T-cell (primary cell): ENCODE measurements around the gene MAPK8. TPM values are rescaled to one million over a fixed set of nuclear protein-coding genes. Genes with fewer than 3 reads are reported as not detected.

ENCODE experiments used
- ATAC-seq, 4 experiments: fragments of 200-7000 bp in 3 of 4; fragments of 150-1000 bp in 1 of 4; cut with Tn5 transposase; replicated peaks in 1 of 4; 1 replicate in 3 of 4; 2 replicates in 1 of 4; pipeline ENCODE4 v1.10.0; 2021; ENCODE audit warnings: moderate library complexity in 3 of 4, mild to moderate bottlenecking in 2 of 4, moderate number of reproducible peaks in 1 of 4
- CTCF ChIA-PET, 2 donors: fragments of 300-600 bp; sonication (Branson Sonifier 250); formaldehyde crosslinking; loops; one replicate each; lab custom pipeline; 2022; ENCODE audit warnings: antibody characterized with exemption in 2 of 2; lab: Charles Lee
- POLR2A ChIA-PET, 2 donors: fragments of 300-600 bp; sonication (Branson Sonifier 250); formaldehyde crosslinking; loops; one replicate each; lab custom pipeline; 2022; ENCODE audit warnings: antibody characterized with exemption in 2 of 2; lab: Charles Lee
- DNase-seq, 35 experiments: peaks; one replicate each; pipeline versions ENCODE4 v3.0.0 to v3.0.0-alpha.2; 2013 to 2023
- H3K27ac ChIP-seq: one replicate; pipeline ENCODE4 v1.5.1; 2013; ENCODE audit warnings: low read length
- H3K27me3 ChIP-seq, 2 experiments: replicated peaks in 1 of 2; 1 replicate in 1 of 2; 2 replicates in 1 of 2; pipeline versions ENCODE4 v1.6.1 to v1.7.0; 2013; ENCODE audit warnings: low read length in 1 of 2, mixed read lengths in 1 of 2; ENCODE audit not compliant: control insufficient read depth in 2 of 2, insufficient read depth in 2 of 2; ENCODE audit errors: extremely low read depth in 1 of 2
- H3K36me3 ChIP-seq, 2 donors: 1 replicate in 1 of 2; 2 replicates in 1 of 2; pipeline versions ENCODE4 v1.6.1 to v1.7.0; 2013; ENCODE audit warnings: low read length in 1 of 2; ENCODE audit not compliant: control insufficient read depth in 2 of 2, insufficient read depth in 1 of 2; ENCODE audit errors: extremely low read depth in 1 of 2
- H3K4me1 ChIP-seq, 2 experiments: 1 replicate in 1 of 2; 2 replicates in 1 of 2; pipeline versions ENCODE4 v1.6.1 to v1.7.0; 2013; ENCODE audit warnings: low read length in 2 of 2, mixed read lengths in 1 of 2; ENCODE audit not compliant: insufficient read depth in 2 of 2, control insufficient read depth in 1 of 2; ENCODE audit errors: extremely low read depth in 1 of 2
- H3K4me3 ChIP-seq, 2 donors: 1 replicate in 1 of 2; 2 replicates in 1 of 2; pipeline versions ENCODE4 v1.5.1 to v1.7.0; 2013; ENCODE audit warnings: mild to moderate bottlenecking in 2 of 2, low read length in 1 of 2, moderate library complexity in 1 of 2; ENCODE audit not compliant: control insufficient read depth in 1 of 2; ENCODE audit errors: extremely low read depth in 1 of 2
- H3K9me3 ChIP-seq: 2 replicates; pipeline ENCODE4 v1.7.0; 2013
- H3K27ac Mint-ChIP-seq, 2 donors: one replicate each; pipeline ENCODE4 v1.8.0; 2020 to 2021; ENCODE audit warnings: mild to moderate bottlenecking in 2 of 2, mixed read lengths in 2 of 2
- H3K27me3 Mint-ChIP-seq, 2 donors: one replicate each; pipeline ENCODE4 v1.8.0; 2021 to 2022; ENCODE audit warnings: mixed read lengths in 2 of 2
- H3K36me3 Mint-ChIP-seq: one replicate; pipeline ENCODE4 v1.8.0; 2021; ENCODE audit warnings: mixed read lengths
- H3K4me1 Mint-ChIP-seq, 3 donors: one replicate each; pipeline ENCODE4 v1.8.0; 2020 to 2022; ENCODE audit warnings: mixed read lengths in 3 of 3, mild to moderate bottlenecking in 1 of 3
- H3K4me3 Mint-ChIP-seq, 3 donors: one replicate each; pipeline ENCODE4 v1.8.0; 2020 to 2022; ENCODE audit warnings: mild to moderate bottlenecking in 3 of 3, mixed read lengths in 3 of 3, moderate library complexity in 3 of 3
- H3K9me3 Mint-ChIP-seq, 3 donors: one replicate each; pipeline ENCODE4 v1.8.0; 2020 to 2022; ENCODE audit warnings: mixed read lengths in 3 of 3
- WGBS: methylation state at CpG from one replicate; pipeline ENCODE4 v1.1.5; 2013; ENCODE audit warnings: missing lambda C conversion rate; ENCODE audit not compliant: insufficient coverage; 5-methylcytosine and 5-hydroxymethylcytosine counted together
- total RNA-seq, 35 experiments: library from RNA in 6 of 35; stranded (reverse) in 6 of 35; fragments of 120-200 nt in 1 of 35; gene quantifications; one replicate each; pipeline versions ENCODE4 v1.2.1 to v1.2.4 and lab custom pipeline; 2013 to 2026

The MAPK8 gene
- total RNA-seq (10 to 100 TPM; 35.7 to 49.7 (median 42.4) TPM), total RNA-seq (lab: John Stamatoyannopoulos, UW) (40.2 to 109 (median 60.2) reads per million in 29 experiments)
- 55.5 TPM for total RNA-seq (2013)

DNA sequence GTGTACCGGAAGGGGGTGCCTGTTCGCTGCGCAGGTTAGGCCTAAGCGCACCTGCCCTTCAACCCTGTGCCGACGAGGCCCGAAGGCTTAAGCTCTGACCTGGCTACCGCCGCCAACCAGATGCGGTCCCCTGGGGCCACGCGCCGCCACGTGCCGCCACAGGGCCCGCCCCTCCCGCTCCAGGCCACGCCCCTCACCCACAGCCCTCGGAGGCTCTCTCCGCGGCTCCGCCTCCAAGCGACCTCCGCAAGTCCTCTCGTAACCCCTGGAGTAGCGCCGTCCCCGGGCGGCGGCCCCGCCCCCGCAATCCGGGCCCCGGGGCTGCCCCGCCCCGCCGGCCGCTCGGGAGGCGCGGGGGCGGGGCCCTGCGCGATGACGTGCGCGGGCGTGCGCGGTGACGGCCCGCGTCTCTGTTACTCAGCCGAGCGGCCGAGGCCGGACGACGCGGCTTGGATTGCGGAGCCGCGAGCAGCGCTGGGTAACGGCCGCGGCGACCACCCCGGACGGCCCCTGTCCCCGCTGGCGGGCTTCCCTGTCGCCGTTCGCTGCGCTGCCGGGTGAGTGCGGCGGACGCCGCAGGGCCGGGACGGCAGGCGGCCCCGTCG lies at the start of gene MAPK8:
Gene MAPK8, plus strand, starts transcription at position 413 of the 605 bp plus-strand sequence. CDS start 94,984 bp downstream, outside the sequence.
- H3K4me3 Mint-ChIP-seq, result peak within 1 kb of the TSS; percentile 82 to 87 (median 83)
- ATAC-seq (peak; percentile 88 to 93 (median 88)), DNase-seq (peak; percentile 82 to 96 (median 89))
- Histone ChIP-seq H3K36me3 (no peaks in the 10 kb centered on the region), H3K27ac (peak within 1 kb of the TSS; percentile 48), H3K9me3 (no peaks in the 10 kb centered on the region), H3K4me3 (peak within 1 kb of the TSS; percentile 62 to 81), H3K27me3 (no peaks in the 10 kb centered on the region), H3K4me1 (peaks cover 9 to 20% of the 10 kb centered on the region in 2 experiments)
- H3K9me3 Mint-ChIP-seq, result no peaks in the 10 kb centered on the region
- ChIA-PET POLR2A (no interaction called here), CTCF (interaction anchor here in 1 of 2 donors (0.8 kb wide), 1 partner anchor 352 kb away, joined by 3 read pairs; no protein-coding TSS in a partner anchor)
- no peaks in the 10 kb centered on the region for H3K27me3 Mint-ChIP-seq
- WGBS, result 3% methylated on average over 80 of the region's 86 CpGs
- peaks cover 32 to 37% (median 35%) of the 10 kb centered on the region in 3 donors for H3K4me1 Mint-ChIP-seq
- H3K36me3 Mint-ChIP-seq, result no peaks in the 10 kb centered on the region
- H3K27ac Mint-ChIP-seq, result peak within 1 kb of the TSS; percentile 55 to 84

DNA sequence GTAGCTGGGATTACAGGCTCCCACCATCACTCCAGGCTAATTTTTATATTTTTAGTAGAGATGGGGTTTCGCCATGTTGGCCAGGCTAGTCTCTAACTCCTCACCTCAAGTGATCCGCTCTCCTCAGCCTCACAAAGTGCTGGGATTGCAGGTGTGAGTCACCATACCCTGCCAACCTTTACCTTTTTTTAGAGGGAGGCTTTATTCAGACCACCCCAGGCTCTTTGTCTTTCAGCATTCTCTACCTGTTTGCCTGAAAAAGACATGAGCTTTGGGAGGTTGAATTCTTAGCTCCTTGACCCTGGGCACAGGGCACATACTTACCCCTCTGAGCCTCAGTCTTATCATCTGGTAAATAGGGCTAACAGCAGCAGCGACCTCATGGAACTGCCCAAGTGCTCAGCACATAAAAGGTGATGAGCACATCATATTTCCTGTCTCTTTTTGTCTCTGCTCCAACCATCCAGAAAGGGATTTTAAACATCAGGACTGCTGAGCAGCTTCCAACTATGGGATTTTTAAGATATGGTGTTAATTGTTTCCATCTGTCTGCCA lies 49.0 kb upstream of the MAPK8 start:
- CTCF ChIA-PET, result no interaction called here
- H3K27ac ChIP-seq, result no peak overlapping the region
- H3K4me1 Mint-ChIP-seq, result no peaks in the 10 kb centered on the region
- peaks cover 0 to 7% of the 10 kb centered on the region in 2 experiments for H3K27me3 ChIP-seq
- no peaks in the 10 kb centered on the region for H3K36me3 ChIP-seq
- no CpG with 5 or more reads among the region's 3 CpGs for WGBS
- no peaks in the 10 kb centered on the region for H3K4me1 ChIP-seq
- no peaks in the 10 kb centered on the region for H3K36me3 Mint-ChIP-seq
- ATAC-seq, result no peak
- no peak overlapping the region for H3K27ac Mint-ChIP-seq
- H3K4me3 ChIP-seq, result no peak overlapping the region
- peaks cover 0 to 7% (median 5%) of the 10 kb centered on the region in 3 donors for H3K9me3 Mint-ChIP-seq
- H3K27me3 Mint-ChIP-seq, result peaks cover 9 to 26% of the 10 kb centered on the region in 2 donors
- no peak overlapping the region for H3K4me3 Mint-ChIP-seq
- H3K9me3 ChIP-seq, result no peaks in the 10 kb centered on the region
- DNase-seq, result no peak
- POLR2A ChIA-PET, result no interaction called here

DNA sequence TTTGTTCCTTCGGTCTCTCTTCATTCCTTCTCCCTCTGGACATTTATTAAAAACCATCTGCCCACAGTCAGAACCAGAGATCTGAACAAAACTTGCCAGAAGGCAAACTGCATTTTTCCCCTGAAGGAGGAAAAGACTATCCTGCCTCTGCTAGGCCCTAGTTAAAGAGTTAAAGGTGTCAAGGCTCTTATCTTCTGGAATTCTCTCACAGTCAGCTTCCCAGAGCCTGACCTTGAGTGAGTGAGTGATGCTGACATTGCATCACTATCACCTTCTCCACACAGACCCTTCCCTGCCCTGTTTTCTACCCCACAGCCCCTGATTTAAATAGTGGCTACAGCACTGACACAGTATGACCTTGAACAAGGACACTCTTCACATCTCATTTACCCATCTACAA lies 48.4 kb upstream of the MAPK8 start:
- CTCF ChIA-PET, result no interaction called here
- ATAC-seq, result no peak

DNA sequence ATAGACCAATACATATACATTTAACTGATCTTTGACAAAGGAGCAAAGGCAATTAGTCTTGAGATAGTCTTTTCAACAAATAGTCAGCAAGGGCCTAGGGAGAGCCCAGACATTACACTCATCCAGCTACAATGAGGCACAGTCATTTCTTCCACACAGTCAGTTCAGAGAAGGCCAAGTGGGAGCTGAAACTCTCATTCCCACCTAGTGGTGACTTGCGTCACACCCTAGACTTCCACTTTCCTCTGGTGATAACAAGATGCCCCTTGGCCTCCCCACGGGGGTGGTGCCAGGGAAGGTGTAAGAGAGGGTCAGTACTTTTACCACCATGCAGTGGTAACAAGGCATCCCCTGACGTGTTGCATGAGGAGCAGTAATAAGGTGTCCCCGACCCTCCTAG lies 39.9 kb upstream of the MAPK8 start:
- Histone ChIP-seq H3K9me3 (no peaks in the 10 kb centered on the region), H3K27ac (no peak overlapping the region), H3K4me3 (no peak overlapping the region), H3K27me3 (peaks cover 0 to 3% of the 10 kb centered on the region in 2 experiments), H3K36me3 (no peaks in the 10 kb centered on the region), H3K4me1 (no peaks in the 10 kb centered on the region)
- no peaks in the 10 kb centered on the region for H3K9me3 Mint-ChIP-seq
- H3K27ac Mint-ChIP-seq, result no peak overlapping the region
- H3K36me3 Mint-ChIP-seq, result no peaks in the 10 kb centered on the region
- WGBS, result 100% methylated on average over 1 of the region's 4 CpGs
- ATAC-seq (no peak), DNase-seq (no peak)
- no peak overlapping the region for H3K4me3 Mint-ChIP-seq
- ChIA-PET CTCF (no interaction called here), POLR2A (no interaction called here)
- H3K27me3 Mint-ChIP-seq, result peaks cover 8 to 9% of the 10 kb centered on the region in 2 donors
- H3K4me1 Mint-ChIP-seq, result no peaks in the 10 kb centered on the region

More for the DNA sequence above, 48.4 kb upstream of the MAPK8 start:
- POLR2A ChIA-PET, result no interaction called here
- Histone ChIP-seq H3K9me3 (no peaks in the 10 kb centered on the region), H3K27ac (no peak overlapping the region), H3K4me1 (no peaks in the 10 kb centered on the region), H3K4me3 (no peak overlapping the region), H3K36me3 (no peaks in the 10 kb centered on the region), H3K27me3 (peaks cover 0 to 6% of the 10 kb centered on the region in 2 experiments)
- Mint-ChIP-seq H3K27ac (no peak overlapping the region), H3K4me1 (no peaks in the 10 kb centered on the region), H3K9me3 (peaks cover 0 to 7% (median 5%) of the 10 kb centered on the region in 3 donors), H3K4me3 (no peak overlapping the region), H3K36me3 (no peaks in the 10 kb centered on the region), H3K27me3 (peaks cover 9 to 26% of the 10 kb centered on the region in 2 donors)
- no peak for DNase-seq
- WGBS, result no CpG with 5 or more reads among the region's 1 CpG

DNA sequence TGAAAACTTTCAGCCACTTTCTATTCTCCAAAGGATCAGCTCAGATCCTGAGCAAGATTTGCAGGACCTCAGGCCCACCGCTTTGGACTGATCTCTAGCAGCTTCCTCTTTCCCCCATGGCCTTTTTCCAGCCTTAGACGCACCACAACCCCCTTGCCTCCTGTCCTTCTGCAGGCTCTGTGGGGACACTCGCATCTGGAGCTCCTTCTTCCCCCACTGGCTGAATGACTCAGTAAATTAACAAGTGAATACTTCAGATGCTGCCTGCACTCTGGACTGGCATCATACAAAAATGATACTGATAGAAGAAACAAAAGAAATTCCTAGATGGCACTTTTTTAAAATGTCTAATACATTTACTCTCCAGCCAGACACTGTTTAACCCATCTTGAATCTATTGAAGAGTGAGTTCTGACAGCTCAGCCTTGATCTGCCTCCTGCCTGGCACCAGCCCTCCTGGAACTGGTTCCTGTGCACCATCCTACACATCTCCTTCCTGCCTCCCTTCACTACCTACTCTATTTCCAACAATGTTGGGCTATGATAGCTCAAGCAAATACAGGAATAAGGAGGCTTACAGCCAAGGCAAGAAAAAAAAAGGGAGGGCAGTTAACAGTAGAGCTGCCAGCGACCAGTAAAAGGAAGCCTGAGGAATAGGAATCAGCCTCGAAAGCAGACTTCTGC lies 35.3 kb upstream of the MAPK8 start:
- H3K27me3 Mint-ChIP-seq, result peaks cover 8 to 10% of the 10 kb centered on the region in 2 donors
- no peak overlapping the region for H3K27ac ChIP-seq
- H3K4me3 Mint-ChIP-seq, result no peak overlapping the region
- 53% methylated on average over 4 of the region's 5 CpGs for WGBS
- no peaks in the 10 kb centered on the region for H3K4me1 ChIP-seq
- CTCF ChIA-PET, result no interaction called here
- no peaks in the 10 kb centered on the region for H3K9me3 ChIP-seq
- no peaks in the 10 kb centered on the region for H3K36me3 Mint-ChIP-seq
- H3K9me3 Mint-ChIP-seq, result no peaks in the 10 kb centered on the region
- DNase-seq, result no peak
- H3K36me3 ChIP-seq, result no peaks in the 10 kb centered on the region
- ATAC-seq, result no peak
- no peaks in the 10 kb centered on the region for H3K4me1 Mint-ChIP-seq
- POLR2A ChIA-PET, result no interaction called here
- no peak overlapping the region for H3K4me3 ChIP-seq
- peaks cover 0 to 3% of the 10 kb centered on the region in 2 experiments for H3K27me3 ChIP-seq
- H3K27ac Mint-ChIP-seq, result no peak overlapping the region

DNA sequence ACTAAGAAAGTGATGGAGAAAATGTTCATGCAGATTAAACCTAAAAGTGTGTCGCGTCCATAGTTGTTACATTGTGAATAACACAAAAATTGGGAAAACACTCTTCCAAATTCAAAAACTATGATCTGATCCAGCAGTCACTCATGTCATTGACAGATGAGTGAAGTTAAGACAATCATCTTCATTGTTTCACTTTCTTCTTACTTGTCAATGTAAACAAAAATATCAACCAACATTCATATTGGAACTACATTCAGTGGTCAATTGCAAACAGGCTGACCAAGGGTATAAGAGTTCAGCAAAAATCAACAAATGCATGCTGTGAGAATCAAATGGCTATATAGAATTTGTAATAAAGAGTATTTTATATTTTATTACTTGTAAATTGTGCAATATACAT lies 33.8 kb upstream of the MAPK8 start:
- no peak overlapping the region for H3K4me3 ChIP-seq
- POLR2A ChIA-PET, result no interaction called here
- WGBS, result no CpG with 5 or more reads among the region's 2 CpGs

More for the DNA sequence above, 33.8 kb upstream of the MAPK8 start:
- Mint-ChIP-seq H3K9me3 (peaks cover 0 to under 1% (median 0%) of the 10 kb centered on the region in 3 donors), H3K4me1 (no peaks in the 10 kb centered on the region), H3K27me3 (peaks cover 8 to 10% of the 10 kb centered on the region in 2 donors), H3K4me3 (no peak overlapping the region), H3K27ac (no peak overlapping the region), H3K36me3 (no peaks in the 10 kb centered on the region)
- no peak for ATAC-seq
- Histone ChIP-seq H3K27me3 (no peaks in the 10 kb centered on the region), H3K4me1 (no peaks in the 10 kb centered on the region), H3K27ac (no peak overlapping the region), H3K36me3 (no peaks in the 10 kb centered on the region), H3K9me3 (no peaks in the 10 kb centered on the region)
- no peak for DNase-seq
- CTCF ChIA-PET, result no interaction called here
